ENCODE results near the gene SPN.

SPN gene

GRCh38 chr16:29696881-29697331, 33.9 kb downstream of the SPN start:
- no peak for DNase-seq (ENCODE audit: extremely low read depth, low read depth)
- TF ChIP-seq, protein P1, sequence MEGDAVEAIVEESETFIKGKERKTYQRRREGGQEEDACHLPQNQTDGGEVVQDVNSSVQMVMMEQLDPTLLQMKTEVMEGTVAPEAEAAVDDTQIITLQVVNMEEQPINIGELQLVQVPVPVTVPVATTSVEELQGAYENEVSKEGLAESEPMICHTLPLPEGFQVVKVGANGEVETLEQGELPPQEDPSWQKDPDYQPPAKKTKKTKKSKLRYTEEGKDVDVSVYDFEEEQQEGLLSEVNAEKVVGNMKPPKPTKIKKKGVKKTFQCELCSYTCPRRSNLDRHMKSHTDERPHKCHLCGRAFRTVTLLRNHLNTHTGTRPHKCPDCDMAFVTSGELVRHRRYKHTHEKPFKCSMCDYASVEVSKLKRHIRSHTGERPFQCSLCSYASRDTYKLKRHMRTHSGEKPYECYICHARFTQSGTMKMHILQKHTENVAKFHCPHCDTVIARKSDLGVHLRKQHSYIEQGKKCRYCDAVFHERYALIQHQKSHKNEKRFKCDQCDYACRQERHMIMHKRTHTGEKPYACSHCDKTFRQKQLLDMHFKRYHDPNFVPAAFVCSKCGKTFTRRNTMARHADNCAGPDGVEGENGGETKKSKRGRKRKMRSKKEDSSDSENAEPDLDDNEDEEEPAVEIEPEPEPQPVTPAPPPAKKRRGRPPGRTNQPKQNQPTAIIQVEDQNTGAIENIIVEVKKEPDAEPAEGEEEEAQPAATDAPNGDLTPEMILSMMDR (IDR thresholded peaks at IDR 0.05; ENCODE audit: low read depth, low read length) = no peak

GRCh38 chr16:29697391-29697790, 34.3 kb downstream of the SPN start:
- DNase-seq (ENCODE audit: extremely low read depth, low read depth) = no peak
- TF ChIP-seq, protein P1 (IDR thresholded peaks at IDR 0.05; ENCODE audit: low read depth, low read length) = no peak

GRCh38 chr16:29698042-29698441, 35.0 kb downstream of the SPN start:
- TF ChIP-seq, protein P1 (IDR thresholded peaks at IDR 0.05; ENCODE audit: low read depth, low read length) = no peak

DNA sequence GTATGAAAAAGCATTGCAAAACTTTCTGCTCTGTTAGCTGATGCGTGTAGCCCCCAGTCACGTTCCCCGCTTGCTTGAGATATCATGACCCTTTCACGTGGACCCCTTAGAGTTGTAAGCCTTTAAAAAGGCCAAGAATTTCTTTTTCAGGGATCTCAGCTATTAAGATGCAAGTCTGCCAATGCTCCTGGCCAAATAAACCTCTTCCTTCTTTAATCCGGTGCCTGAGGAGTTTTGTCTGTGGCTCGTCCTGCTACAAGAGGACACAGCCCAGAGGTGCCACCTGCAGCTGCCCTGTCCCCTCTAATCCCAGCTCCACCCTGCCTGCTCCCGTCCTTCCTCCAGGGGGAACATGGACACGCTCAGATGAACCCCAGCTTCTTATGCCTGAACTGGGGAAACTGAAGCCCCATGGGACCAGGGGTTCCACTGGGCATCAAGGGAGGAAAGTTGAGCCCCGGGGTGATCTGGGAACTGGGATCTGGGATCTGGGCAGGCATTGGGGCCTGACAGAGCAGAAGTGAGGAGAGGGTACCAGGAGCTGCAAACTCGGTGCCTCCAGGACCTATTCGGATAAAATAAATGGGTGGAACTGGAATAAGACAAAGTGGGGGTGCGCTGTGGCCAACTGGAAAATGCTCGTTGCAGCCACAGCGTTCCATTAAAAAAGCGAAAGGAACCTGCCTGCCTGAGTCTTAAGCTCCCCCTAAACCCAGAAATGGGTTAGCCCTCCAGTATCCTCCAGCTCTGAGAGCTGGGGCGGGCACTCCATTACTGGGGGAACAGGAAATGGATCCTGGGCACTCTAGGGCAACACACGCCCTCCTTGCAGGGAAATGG, 35.7 kb downstream of the SPN start:
- no peak for DNase-seq (ENCODE audit: extremely low read depth, low read depth)
- TF ChIP-seq, protein P1 (IDR thresholded peaks at IDR 0.05; ENCODE audit: low read depth, low read length) = no peak

More at GRCh38 chr16:29698042-29698441, 35.0 kb downstream of the SPN start:
- no peak for DNase-seq (ENCODE audit: extremely low read depth, low read depth)

GRCh38 chr16:29699324-29700219, 36.5 kb downstream of the SPN start:
- no peak for DNase-seq (ENCODE audit: extremely low read depth, low read depth)
- TF ChIP-seq, protein P1 (IDR thresholded peaks at IDR 0.05; ENCODE audit: low read depth, low read length) = no peak

DNA sequence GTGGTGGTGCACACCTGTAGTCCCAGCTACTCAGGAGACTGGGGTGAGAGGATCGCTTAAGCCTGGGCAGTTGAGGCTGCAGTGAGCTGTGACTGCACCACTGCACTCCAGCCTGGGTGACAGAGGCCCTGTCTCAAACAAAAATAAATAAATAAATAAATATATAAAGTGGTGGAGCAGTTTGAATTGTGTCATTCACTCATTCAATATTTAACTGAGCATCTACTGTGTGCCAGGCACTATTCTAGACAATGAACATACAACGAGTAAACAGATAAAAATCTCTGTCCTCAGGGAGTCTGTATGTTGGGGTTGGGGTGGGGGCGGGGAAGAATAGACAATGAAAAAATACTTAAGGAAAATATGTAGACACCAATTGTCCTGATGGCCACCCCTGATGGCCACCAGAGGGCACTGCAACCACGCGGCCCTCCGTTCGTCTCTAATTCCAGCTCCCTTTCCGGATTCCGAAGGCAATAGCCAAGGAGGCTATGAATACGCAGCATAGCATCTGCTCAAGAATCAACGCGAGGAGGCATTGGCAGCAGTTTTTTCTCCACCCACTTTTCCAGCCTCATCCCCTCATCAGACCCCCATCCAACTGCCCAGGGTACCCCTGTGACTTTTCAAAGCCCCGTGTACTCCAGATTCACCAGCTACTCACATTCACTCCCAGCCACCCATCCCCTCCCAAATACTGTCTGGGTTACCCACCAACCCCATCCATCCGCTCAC, 37.4 kb downstream of the SPN start:
- DNase-seq (ENCODE audit: extremely low read depth, low read depth) = peak; percentile 63
- TF ChIP-seq, protein P1 (IDR thresholded peaks at IDR 0.05; ENCODE audit: low read depth, low read length) = peak; percentile 87

All from AG09319 (cell line).